ENCODE data around the gene TIMM17B. TPM values are rescaled to one million over a fixed set of nuclear protein-coding genes. Genes with fewer than 3 reads are reported as not detected.

The TIMM17B gene
- polyA plus RNA-seq: 10 to 100 TPM; 34.2 to 45.0 TPM

DNA sequence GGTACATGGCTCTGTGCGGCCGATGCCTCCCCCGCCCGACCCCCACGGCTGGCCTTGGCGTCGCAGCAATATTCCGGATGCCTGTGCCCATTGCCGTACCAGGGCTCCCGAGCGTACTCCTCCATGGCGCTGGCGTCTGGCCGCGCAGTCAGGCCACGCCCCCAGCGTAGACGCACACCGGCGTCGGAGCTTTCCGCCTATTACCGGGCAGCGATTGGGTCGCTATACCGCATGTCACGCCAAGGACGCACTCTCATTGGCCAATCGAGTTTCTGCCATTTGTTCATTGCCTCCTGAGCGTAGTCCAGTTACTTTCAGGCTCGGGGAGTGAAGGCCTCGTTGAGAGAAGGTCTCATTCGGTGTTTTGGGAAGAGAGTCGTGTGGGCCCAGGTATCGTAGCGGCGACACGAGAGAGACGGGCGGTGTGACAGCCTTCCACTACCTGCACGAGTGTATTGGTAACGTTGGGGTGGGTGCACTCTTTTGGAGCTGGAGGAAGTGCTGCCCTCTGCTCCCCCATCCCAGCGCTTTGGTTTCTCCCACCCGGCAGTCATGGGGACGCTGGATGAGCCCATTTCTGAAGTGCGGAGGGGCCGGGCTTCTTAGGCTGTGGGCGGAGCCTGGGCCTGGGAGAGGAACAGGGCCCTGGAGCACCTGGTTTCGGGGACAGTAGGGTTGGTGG, at the start of gene TIMM17B, which contains the start of gene PQBP1:
Gene TIMM17B, minus strand, starts transcription at position 144 of the 682 bp plus-strand sequence. Its CDS starts 19 bp downstream, at position 125.
Gene PQBP1, plus strand, starts transcription at position 306 of the 682 bp plus-strand sequence. CDS start 580 bp downstream, outside the sequence.
- Histone ChIP-seq H3K27me3 (ENCODE audit: control insufficient read depth in 1 of 2, insufficient read depth in 2 of 2, low read length in 2 of 2) (no peaks in the 10 kb centered on the region), H3K36me3 (ENCODE audit: control insufficient read depth in 2 of 2, insufficient read depth in 2 of 2, low read length in 1 of 2) (peaks cover 2 to 17% of the 10 kb centered on the region in 2 donors), H3K27ac (ENCODE audit: low read depth in 2 of 2, low read length in 1 of 2) (peak within 1 kb of the TSS; percentile 95 to 99), H3K4me1 (ENCODE audit: control insufficient read depth in 2 of 2, insufficient read depth in 2 of 2, low read length in 1 of 2) (no peaks in the 10 kb centered on the region), H3K4me3 (ENCODE audit: low read depth in 1 of 2, low read length in 2 of 2) (peak within 1 kb of the TSS; percentile 58 to 83), H3K9me3 (ENCODE audit: control insufficient read depth in 2 of 2, insufficient read depth in 1 of 2, low read depth in 1 of 2, low read length in 1 of 2) (no peaks in the 10 kb centered on the region)
- 0 to 36% methylated on average over 49 of the region's 49 CpGs for WGBS, 2 donors

DNA sequence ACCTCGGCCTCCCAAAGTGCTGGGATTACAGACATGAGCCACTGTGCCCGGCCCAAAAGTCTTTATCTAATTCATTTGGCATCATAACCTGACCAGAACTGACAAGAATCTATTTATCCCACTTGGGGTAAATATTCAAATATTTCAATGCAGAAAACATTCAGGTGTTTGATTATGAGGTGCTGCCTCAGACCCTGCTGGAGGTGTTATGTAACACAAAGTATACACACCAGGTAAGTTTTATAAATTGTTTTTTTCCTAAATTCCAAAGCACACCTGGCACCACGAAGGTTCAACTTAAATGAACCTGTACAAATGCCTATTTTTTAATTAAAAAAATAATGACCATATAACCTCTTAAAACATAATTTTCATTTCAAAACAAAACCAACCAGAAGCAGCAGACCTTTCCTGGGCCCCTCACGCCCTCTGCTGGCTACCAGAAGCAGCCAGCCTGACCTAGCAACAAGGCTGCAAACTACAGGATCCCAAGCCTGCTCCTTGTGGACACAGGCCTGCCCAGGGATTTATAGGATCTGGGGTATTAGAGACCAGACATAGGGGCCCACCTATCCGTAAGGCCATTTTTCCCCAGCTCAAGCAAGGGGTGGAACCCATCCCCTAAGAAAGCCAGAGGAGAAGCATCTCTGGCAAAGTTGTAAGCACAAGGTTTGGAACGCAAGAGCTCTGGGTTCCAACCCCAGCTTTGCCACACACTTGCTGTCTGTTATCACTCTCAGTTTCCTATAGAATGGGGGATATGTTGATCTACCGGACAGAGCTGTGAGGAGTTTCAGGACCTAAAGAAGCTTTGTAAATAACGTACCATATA, 48.2 kb upstream of the TIMM17B start:
- H3K4me3 ChIP-seq (ENCODE audit: low read depth in 1 of 2, low read length in 2 of 2): no peak overlapping the region
- H3K27me3 ChIP-seq (ENCODE audit: control insufficient read depth in 1 of 2, insufficient read depth in 2 of 2, low read length in 2 of 2): no peaks in the 10 kb centered on the region
- H3K27ac ChIP-seq (ENCODE audit: low read depth in 2 of 2, low read length in 1 of 2): no peak overlapping the region
- H3K9me3 ChIP-seq (ENCODE audit: control insufficient read depth in 2 of 2, insufficient read depth in 1 of 2, low read depth in 1 of 2, low read length in 1 of 2): no peaks in the 10 kb centered on the region
- 53 to 55% methylated on average over 8 of the region's 8 CpGs for WGBS, 2 donors
- H3K36me3 ChIP-seq (ENCODE audit: control insufficient read depth in 2 of 2, insufficient read depth in 2 of 2, low read length in 1 of 2): peaks cover 0 to 3% of the 10 kb centered on the region in 2 donors
- H3K4me1 ChIP-seq (ENCODE audit: control insufficient read depth in 2 of 2, insufficient read depth in 2 of 2, low read length in 1 of 2): no peaks in the 10 kb centered on the region

DNA sequence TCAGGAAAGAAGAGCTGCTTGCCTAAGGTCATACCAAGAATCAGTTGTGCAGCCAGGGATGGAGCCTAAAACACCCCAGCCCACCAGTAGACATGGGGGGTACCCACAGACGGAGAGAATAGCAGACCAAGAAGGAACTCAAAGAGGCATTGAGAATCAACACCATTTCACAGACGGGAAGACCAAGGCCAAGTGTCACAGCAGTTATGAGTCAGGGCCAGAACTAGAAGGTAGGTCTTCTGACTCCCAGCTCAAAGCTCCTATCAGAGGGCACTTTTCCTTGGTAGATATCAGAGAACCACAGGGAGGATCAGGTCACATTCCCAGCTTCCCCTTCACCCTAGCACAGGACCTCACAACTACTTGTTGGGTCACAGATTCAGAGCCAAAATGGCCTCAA, 45.3 kb upstream of the TIMM17B start:
- Histone ChIP-seq H3K27ac (ENCODE audit: low read depth in 2 of 2, low read length in 1 of 2) (no peak overlapping the region), H3K4me1 (ENCODE audit: control insufficient read depth in 2 of 2, insufficient read depth in 2 of 2, low read length in 1 of 2) (no peaks in the 10 kb centered on the region), H3K27me3 (ENCODE audit: control insufficient read depth in 1 of 2, insufficient read depth in 2 of 2, low read length in 2 of 2) (no peaks in the 10 kb centered on the region), H3K36me3 (ENCODE audit: control insufficient read depth in 2 of 2, insufficient read depth in 2 of 2, low read length in 1 of 2) (peaks cover 0 to 3% of the 10 kb centered on the region in 2 donors), H3K9me3 (ENCODE audit: control insufficient read depth in 2 of 2, insufficient read depth in 1 of 2, low read depth in 1 of 2, low read length in 1 of 2) (no peaks in the 10 kb centered on the region), H3K4me3 (ENCODE audit: low read depth in 1 of 2, low read length in 2 of 2) (no peak overlapping the region)
- 68 to 72% methylated on average over 2 of the region's 2 CpGs for WGBS, 2 donors

DNA sequence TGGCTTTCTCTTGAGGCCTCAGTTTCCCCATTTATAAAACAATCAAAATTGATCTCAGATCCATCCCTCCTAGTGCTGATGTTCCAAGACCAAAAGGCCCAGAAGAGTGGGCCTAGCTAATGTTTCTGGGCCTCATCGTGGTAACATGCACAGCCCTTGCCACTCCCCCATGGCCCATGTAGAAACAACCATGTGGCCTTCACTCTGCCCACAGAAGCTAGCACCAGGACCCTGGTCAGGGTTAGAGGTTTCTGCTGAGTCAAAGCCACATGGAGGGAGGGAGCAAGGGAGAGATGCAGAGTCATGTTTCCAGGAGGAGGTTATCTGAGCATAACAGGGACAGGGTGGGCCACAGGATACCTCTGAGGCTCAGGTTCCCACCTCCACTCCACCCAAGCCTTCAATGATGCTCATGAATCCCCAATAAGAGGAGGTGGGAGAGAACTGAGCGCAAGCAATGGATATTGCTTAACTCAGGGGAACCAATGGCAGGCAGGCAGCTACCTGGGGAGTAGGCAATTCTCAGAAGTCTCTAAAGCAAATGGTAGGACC, 42.9 kb upstream of the TIMM17B start:
- no peak overlapping the region for H3K4me3 ChIP-seq (ENCODE audit: low read depth in 1 of 2, low read length in 2 of 2)
- 79 to 83% methylated on average over 2 of the region's 2 CpGs for WGBS, 2 donors
- no peaks in the 10 kb centered on the region for H3K4me1 ChIP-seq (ENCODE audit: control insufficient read depth in 2 of 2, insufficient read depth in 2 of 2, low read length in 1 of 2)
- H3K27me3 ChIP-seq (ENCODE audit: control insufficient read depth in 1 of 2, insufficient read depth in 2 of 2, low read length in 2 of 2): no peaks in the 10 kb centered on the region
- peaks cover 0 to 3% of the 10 kb centered on the region in 2 donors for H3K36me3 ChIP-seq (ENCODE audit: control insufficient read depth in 2 of 2, insufficient read depth in 2 of 2, low read length in 1 of 2)
- no peak overlapping the region for H3K27ac ChIP-seq (ENCODE audit: low read depth in 2 of 2, low read length in 1 of 2)
- no peaks in the 10 kb centered on the region for H3K9me3 ChIP-seq (ENCODE audit: control insufficient read depth in 2 of 2, insufficient read depth in 1 of 2, low read depth in 1 of 2, low read length in 1 of 2)

DNA sequence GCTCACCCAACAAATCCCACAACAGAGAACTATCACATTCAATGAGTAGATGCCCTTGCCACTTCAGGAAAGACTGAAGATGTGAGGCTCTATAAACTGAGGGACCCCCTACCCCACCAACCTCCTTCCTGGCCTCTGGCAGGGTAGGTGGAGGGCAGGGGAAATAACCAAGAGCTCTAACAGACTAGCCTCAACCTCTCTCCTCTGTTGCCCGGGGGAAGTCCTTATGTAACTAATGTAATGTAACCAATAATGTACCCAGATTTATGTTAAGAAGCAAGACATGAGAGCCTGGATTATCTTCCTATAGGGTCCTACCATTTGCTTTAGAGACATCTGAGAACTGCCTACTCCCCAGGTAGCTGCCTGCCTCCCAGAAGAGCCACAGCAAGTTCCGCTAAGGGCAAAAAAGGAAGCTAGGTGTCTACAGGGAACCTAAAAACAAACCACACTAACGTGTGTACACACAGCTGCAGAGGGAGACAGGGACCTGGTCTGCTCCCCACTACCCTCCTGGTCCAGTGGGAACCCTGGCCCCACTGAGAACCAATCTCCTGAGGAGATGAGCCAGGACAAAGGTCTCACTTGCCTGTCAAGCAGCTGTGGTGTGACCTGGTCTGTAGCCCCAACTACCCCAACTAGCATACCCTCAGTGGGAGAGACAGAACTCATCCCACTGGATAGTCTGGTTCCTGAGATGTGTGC, 42.1 kb upstream of the TIMM17B start:
- WGBS, 2 donors: 59 to 74% methylated on average over 3 of the region's 3 CpGs
- H3K4me3 ChIP-seq (ENCODE audit: low read depth in 1 of 2, low read length in 2 of 2): no peak overlapping the region
- H3K36me3 ChIP-seq (ENCODE audit: control insufficient read depth in 2 of 2, insufficient read depth in 2 of 2, low read length in 1 of 2): peaks cover 0 to 3% of the 10 kb centered on the region in 2 donors
- H3K4me1 ChIP-seq (ENCODE audit: control insufficient read depth in 2 of 2, insufficient read depth in 2 of 2, low read length in 1 of 2): no peaks in the 10 kb centered on the region
- H3K9me3 ChIP-seq (ENCODE audit: control insufficient read depth in 2 of 2, insufficient read depth in 1 of 2, low read depth in 1 of 2, low read length in 1 of 2): no peaks in the 10 kb centered on the region
- no peak overlapping the region for H3K27ac ChIP-seq (ENCODE audit: low read depth in 2 of 2, low read length in 1 of 2)
- no peaks in the 10 kb centered on the region for H3K27me3 ChIP-seq (ENCODE audit: control insufficient read depth in 1 of 2, insufficient read depth in 2 of 2, low read length in 2 of 2)

DNA sequence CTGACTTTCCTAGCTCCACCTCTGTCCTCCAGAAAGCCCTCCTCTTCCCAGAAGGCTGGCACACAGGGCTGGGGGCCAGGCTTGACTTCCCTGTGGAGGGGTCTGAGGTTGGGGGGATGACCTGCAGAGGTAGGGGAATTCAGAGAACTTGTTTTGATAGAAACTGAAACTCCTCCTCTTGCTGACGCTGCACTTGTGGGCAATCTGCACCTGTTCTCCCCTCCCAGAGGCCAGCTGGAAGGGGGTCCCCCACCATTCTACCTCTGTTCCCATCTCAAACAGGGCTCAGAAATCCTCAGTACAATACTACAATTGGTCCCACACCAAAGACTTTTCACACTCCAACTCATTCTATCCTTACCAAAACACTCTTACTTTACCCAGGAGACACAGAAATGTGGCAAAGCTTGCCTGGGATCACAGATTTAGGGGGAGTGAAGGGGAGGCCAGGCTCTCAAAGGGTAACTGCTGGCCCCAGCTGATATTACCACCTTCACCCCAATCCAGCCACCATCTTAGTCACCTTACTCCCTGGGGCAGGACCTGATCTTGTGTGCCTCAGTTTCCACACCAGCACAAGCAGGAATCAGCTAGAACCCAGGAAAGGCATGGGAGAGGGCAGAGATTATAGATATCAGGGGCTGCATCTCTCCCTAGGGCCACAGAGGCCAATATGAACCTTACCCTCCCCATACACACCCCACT, 41.3 kb upstream of the TIMM17B start:
- Histone ChIP-seq H3K27ac (ENCODE audit: low read depth in 2 of 2, low read length in 1 of 2) (no peak overlapping the region), H3K36me3 (ENCODE audit: control insufficient read depth in 2 of 2, insufficient read depth in 2 of 2, low read length in 1 of 2) (peaks cover 0 to 7% of the 10 kb centered on the region in 2 donors), H3K9me3 (ENCODE audit: control insufficient read depth in 2 of 2, insufficient read depth in 1 of 2, low read depth in 1 of 2, low read length in 1 of 2) (no peaks in the 10 kb centered on the region), H3K27me3 (ENCODE audit: control insufficient read depth in 1 of 2, insufficient read depth in 2 of 2, low read length in 2 of 2) (no peaks in the 10 kb centered on the region), H3K4me1 (ENCODE audit: control insufficient read depth in 2 of 2, insufficient read depth in 2 of 2, low read length in 1 of 2) (no peaks in the 10 kb centered on the region), H3K4me3 (ENCODE audit: low read depth in 1 of 2, low read length in 2 of 2) (no peak overlapping the region)
- WGBS, 2 donors: 50 to 88% methylated on average over 1 of the region's 1 CpG

DNA sequence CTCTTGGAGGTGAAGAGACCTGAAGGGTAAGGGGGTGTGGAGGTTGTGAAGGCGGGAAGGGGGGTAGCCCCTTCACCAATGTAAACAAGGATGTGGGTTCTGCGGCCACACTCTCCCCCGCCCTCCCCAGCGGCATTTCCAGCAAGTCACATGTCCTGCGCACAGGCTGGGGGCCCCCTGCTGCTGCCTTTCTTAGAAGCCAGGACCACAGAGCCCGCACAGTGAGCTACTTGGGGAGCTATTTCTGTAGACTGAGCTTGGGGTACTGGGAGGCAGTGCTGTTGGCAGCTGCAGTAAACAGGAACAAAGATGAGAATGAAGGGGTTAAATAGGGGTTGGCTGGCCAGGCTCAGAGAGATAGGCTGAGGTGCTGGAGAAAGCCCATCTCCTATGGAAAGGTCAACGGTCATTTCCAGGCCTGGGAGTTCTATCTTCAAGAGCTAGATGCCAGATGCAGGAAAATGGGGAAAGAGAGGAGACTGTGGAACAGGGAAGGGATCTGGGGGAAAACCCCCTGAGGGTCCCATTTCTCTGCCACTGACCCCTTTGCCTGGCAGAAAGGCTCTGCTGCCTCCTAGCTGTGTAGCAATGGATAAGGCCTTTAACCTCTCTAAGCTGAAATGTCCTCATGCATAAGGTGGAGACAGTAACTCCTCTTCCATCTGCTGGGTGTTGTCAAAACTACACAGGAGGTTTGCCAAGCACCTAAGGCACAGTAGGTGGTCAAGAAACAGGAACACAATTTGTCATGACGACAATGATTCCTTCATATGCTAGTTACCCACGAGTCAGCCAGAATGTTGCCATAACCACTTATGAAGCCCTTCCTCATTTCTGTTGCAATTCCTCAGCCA, 39.7 kb upstream of the TIMM17B start:
- 37 to 45% methylated on average over 9 of the region's 9 CpGs for WGBS, 2 donors
- H3K4me1 ChIP-seq (ENCODE audit: control insufficient read depth in 2 of 2, insufficient read depth in 2 of 2, low read length in 1 of 2): no peaks in the 10 kb centered on the region
- H3K36me3 ChIP-seq (ENCODE audit: control insufficient read depth in 2 of 2, insufficient read depth in 2 of 2, low read length in 1 of 2): peaks cover 0 to 5% of the 10 kb centered on the region in 2 donors
- H3K4me3 ChIP-seq (ENCODE audit: low read depth in 1 of 2, low read length in 2 of 2): no peak overlapping the region
- H3K9me3 ChIP-seq (ENCODE audit: control insufficient read depth in 2 of 2, insufficient read depth in 1 of 2, low read depth in 1 of 2, low read length in 1 of 2): no peaks in the 10 kb centered on the region
- no peaks in the 10 kb centered on the region for H3K27me3 ChIP-seq (ENCODE audit: control insufficient read depth in 1 of 2, insufficient read depth in 2 of 2, low read length in 2 of 2)
- peak overlapping the region; percentile 39 to 45 for H3K27ac ChIP-seq (ENCODE audit: low read depth in 2 of 2, low read length in 1 of 2)

DNA sequence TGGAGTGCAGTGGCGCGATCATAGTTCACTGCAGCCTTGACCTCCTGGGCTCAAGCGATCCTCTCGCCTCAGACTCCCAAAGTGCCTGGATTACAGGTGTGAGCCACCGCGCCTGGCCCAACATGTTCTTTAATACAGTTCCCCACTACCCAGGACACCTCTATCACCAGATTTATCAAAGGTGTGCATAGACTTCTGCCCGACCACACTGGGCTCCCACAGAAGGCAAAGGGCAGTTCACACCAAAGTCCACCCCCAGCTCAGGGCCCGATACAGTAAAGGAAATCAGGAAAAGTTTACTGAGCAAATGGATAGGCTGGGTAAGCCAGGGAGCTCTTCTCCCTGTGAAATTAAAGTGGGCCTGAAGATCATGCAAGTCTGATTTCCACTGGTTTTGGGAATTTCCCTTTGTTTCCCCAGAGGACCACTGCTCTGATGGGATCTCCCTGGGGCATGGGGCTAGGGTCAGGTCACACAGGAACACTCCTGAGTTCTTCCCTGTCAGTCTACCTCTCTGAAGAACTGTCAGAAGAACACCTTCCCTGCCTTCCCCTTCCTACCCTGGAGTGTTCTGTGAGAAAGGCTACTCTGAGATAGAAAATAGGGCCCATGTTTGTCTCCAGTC, 39.0 kb upstream of the TIMM17B start:
- 87 to 94% methylated on average over 8 of the region's 8 CpGs for WGBS, 2 donors
- Histone ChIP-seq H3K36me3 (ENCODE audit: control insufficient read depth in 2 of 2, insufficient read depth in 2 of 2, low read length in 1 of 2) (peaks cover 0 to 5% of the 10 kb centered on the region in 2 donors), H3K27ac (ENCODE audit: low read depth in 2 of 2, low read length in 1 of 2) (no peak overlapping the region), H3K9me3 (ENCODE audit: control insufficient read depth in 2 of 2, insufficient read depth in 1 of 2, low read depth in 1 of 2, low read length in 1 of 2) (no peaks in the 10 kb centered on the region), H3K4me3 (ENCODE audit: low read depth in 1 of 2, low read length in 2 of 2) (no peak overlapping the region), H3K27me3 (ENCODE audit: control insufficient read depth in 1 of 2, insufficient read depth in 2 of 2, low read length in 2 of 2) (no peaks in the 10 kb centered on the region), H3K4me1 (ENCODE audit: control insufficient read depth in 2 of 2, insufficient read depth in 2 of 2, low read length in 1 of 2) (no peaks in the 10 kb centered on the region)

All from esophagus (tissue), 2 donors.